Subcutaneous adipose tissue (tissue), 4 donors: ENCODE data around the gene TMEM89. TPM values are rescaled to one million over a fixed set of nuclear protein-coding genes. Genes with fewer than 3 reads are reported as not detected.

Source experiments
- CTCF ChIP-seq: fragments of 450-650 bp; IDR thresholded peaks from one replicate; pipeline ENCODE4 v1.5.1; 2016; ENCODE audit warnings: low read depth, mild to moderate bottlenecking, control low read depth, antibody characterized with exemption, moderate library complexity
- total RNA-seq, 4 donors: library from RNA; depleted of rRNA; stranded (reverse); fragments of >200 nt; gene quantifications; one replicate each; pipeline ENCODE4 v1.1.0, GENCODE V29; 2016

TMEM89 gene
- not detected for total RNA-seq

GRCh38 chr3:48621461-48621869 is at the start of gene TMEM89:
TSS of gene TMEM89 (minus strand) at chr3:48621769. CDS start at chr3:48621756, 13 bp downstream.
- TF ChIP-seq CTCF: no peak

- no peak for TF ChIP-seq CTCF
Measured at GRCh38 chr3:48664929-48665328, 43.4 kb upstream of the TMEM89 start.

- TF ChIP-seq CTCF: no peak
Measured at GRCh38 chr3:48664313-48664644, 42.7 kb upstream of the TMEM89 start.

GRCh38 chr3:48663489-48664312 is 42.1 kb upstream of the TMEM89 start:
- TF ChIP-seq CTCF: no peak

- no peak for TF ChIP-seq CTCF
Measured at GRCh38 chr3:48662753-48663488, 41.4 kb upstream of the TMEM89 start, which contains the start of gene CELSR3. TSS of gene CELSR3 (minus strand) at chr3:48662886. CDS start at chr3:48662634, 252 bp downstream.

- TF ChIP-seq CTCF: no peak
Measured at GRCh38 chr3:48662145-48662752, 40.7 kb upstream of the TMEM89 start.
